ENCODE results near the gene FANCE.
"Not testable (repeated sequence)": the region's sequence is repeated elsewhere in the genome, so short reads cannot be mapped to it uniquely, and the experiment has no call there.

Gene FANCE

GRCh38 chr6:35508542-35508941, 56.4 kb downstream of the FANCE start:
- no peak overlapping the region for H3K27ac ChIP-seq
- H3K4me3 ChIP-seq, result no peak overlapping the region

- Histone ChIP-seq H3K27ac (no peak overlapping the region), H3K4me3 (no peak overlapping the region)
Observed at GRCh38 chr6:35510916-35511561, 58.9 kb downstream of the FANCE start.

- no peak overlapping the region for H3K27ac ChIP-seq
- no peak overlapping the region for H3K4me3 ChIP-seq
Observed at GRCh38 chr6:35511562-35511941, 59.4 kb downstream of the FANCE start.

GRCh38 chr6:35512006-35512405, 59.9 kb downstream of the FANCE start:
- Histone ChIP-seq H3K27ac (no peak overlapping the region), H3K4me3 (no peak overlapping the region)

- Histone ChIP-seq H3K27ac (no peak within 1 kb of the TSS), H3K4me3 (no peak within 1 kb of the TSS)
Observed at GRCh38 chr6:35512740-35513139, 60.6 kb downstream of the FANCE start, which contains the start of gene TULP1. TSS of gene TULP1 (minus strand) at chr6:35512896. CDS start at chr6:35512858, 38 bp downstream.

GRCh38 chr6:35514587-35514986, 62.4 kb downstream of the FANCE start:
- Histone ChIP-seq H3K4me3 (no peak overlapping the region), H3K27ac (no peak overlapping the region)

- H3K4me3 ChIP-seq, H3K27ac ChIP-seq: not testable (repeated sequence)
Observed at GRCh38 chr6:35515939-35516338, 63.8 kb downstream of the FANCE start.

All from skin epidermis (tissue), 12 donors.